Tibial nerve (tissue), 3 donors: ENCODE measurements around the gene CD48.

Experiments used
- POLR2A ChIP-seq, 2 donors: fragments of 450-650 bp; IDR thresholded peaks; one replicate each; pipeline ENCODE4 v1.6.1; 2017; ENCODE audit warnings: antibody characterized with exemption in 2 of 2, mild to moderate bottlenecking in 2 of 2, moderate library complexity in 2 of 2
- TF ChIP-seq, protein P1 (sequence below), 5 experiments: fragments of 200-600 bp in 3 of 5; fragments of 450-650 bp in 2 of 5; sonication (generic) in 3 of 5; IDR thresholded peaks; one replicate each; pipeline ENCODE4 v1.5.1; 2016 to 2019; ENCODE audit warnings: antibody characterized with exemption in 5 of 5, mild to moderate bottlenecking in 3 of 5, moderate library complexity in 2 of 5

DNA sequence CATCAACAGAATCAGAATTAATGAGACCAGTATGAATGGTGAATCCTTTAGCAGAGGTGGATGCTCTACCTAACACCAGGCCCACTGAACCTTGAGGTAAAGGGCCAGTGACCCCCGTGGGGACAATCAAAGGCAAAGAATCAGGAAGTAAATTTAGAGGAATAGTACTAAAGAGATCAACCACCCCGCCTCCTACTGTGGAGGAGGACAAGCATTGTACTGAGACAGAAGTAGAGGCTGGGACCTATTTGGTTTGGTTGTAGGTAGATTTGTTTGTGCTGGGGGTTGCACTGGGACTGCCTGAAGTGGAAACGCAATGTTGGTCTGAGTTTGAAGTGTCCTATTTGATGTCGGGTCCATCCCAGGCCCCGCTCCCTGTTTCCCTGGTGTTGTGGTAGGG lies 9.5 kb downstream of the CD48 start:
- TF ChIP-seq, protein P1, sequence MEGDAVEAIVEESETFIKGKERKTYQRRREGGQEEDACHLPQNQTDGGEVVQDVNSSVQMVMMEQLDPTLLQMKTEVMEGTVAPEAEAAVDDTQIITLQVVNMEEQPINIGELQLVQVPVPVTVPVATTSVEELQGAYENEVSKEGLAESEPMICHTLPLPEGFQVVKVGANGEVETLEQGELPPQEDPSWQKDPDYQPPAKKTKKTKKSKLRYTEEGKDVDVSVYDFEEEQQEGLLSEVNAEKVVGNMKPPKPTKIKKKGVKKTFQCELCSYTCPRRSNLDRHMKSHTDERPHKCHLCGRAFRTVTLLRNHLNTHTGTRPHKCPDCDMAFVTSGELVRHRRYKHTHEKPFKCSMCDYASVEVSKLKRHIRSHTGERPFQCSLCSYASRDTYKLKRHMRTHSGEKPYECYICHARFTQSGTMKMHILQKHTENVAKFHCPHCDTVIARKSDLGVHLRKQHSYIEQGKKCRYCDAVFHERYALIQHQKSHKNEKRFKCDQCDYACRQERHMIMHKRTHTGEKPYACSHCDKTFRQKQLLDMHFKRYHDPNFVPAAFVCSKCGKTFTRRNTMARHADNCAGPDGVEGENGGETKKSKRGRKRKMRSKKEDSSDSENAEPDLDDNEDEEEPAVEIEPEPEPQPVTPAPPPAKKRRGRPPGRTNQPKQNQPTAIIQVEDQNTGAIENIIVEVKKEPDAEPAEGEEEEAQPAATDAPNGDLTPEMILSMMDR (IDR thresholded peaks at IDR 0.05), result no peak
- no peak for TF ChIP-seq POLR2A (IDR thresholded peaks at IDR 0.05)
